Fibroblast of lung (primary cell): ENCODE results near the gene TSSK6. TPM values are rescaled to one million over a fixed set of nuclear protein-coding genes. Genes with fewer than 3 reads are reported as not detected.

Experiments used
- DNase-seq, 2 donors: peaks; one replicate each; pipeline versions ENCODE4 v3.0.0 to v3.0.0-alpha.2; 2010; ENCODE audit warnings: low read depth in 2 of 2
- H2AFZ ChIP-seq: 2 replicates; pipeline ENCODE4 v1.5.1; 2012; ENCODE audit warnings: low read length, control low read depth, inconsistent platforms
- H3K27ac ChIP-seq: 2 replicates; pipeline ENCODE4 v1.5.1; 2011; ENCODE audit warnings: low read length, control low read depth; ENCODE audit not compliant: insufficient read depth
- H3K27me3 ChIP-seq: 2 replicates; pipeline ENCODE4 v1.5.1; 2011; ENCODE audit warnings: mild to moderate bottlenecking, low read length; ENCODE audit not compliant: control insufficient read depth, insufficient read depth
- H3K36me3 ChIP-seq: 2 replicates; pipeline ENCODE4 v1.5.1; 2011; ENCODE audit warnings: low read length; ENCODE audit not compliant: control insufficient read depth, insufficient read depth
- H3K4me1 ChIP-seq: 2 replicates; pipeline ENCODE4 v1.5.1; 2011; ENCODE audit warnings: low read length; ENCODE audit not compliant: control insufficient read depth, insufficient read depth; ENCODE audit errors: extremely low read depth
- H3K4me2 ChIP-seq: 2 replicates; pipeline ENCODE4 v1.5.1; 2011; ENCODE audit warnings: low read length, control low read depth; ENCODE audit not compliant: insufficient read depth; ENCODE audit errors: extremely low read depth
- H3K4me3 ChIP-seq, 4 experiments: fragments of 200-600 bp in 1 of 4; sonication (generic) in 1 of 4; replicated peaks in 1 of 4; 2 replicates each; pipeline ENCODE4 v1.5.1; 2011 to 2016; ENCODE audit warnings: low read length in 4 of 4, low read depth in 3 of 4, mild to moderate bottlenecking in 3 of 4, control low read depth in 2 of 4, inconsistent platforms in 1 of 4, mixed read lengths in 1 of 4; ENCODE audit not compliant: insufficient read depth in 1 of 4; ENCODE audit errors: control extremely low read depth in 1 of 4
- H3K79me2 ChIP-seq: 2 replicates; pipeline ENCODE4 v1.5.1; 2012; ENCODE audit warnings: mild to moderate bottlenecking, low read length, inconsistent platforms; ENCODE audit not compliant: control insufficient read depth, insufficient read depth
- H3K9ac ChIP-seq: 2 replicates; pipeline ENCODE4 v1.5.1; 2011; ENCODE audit warnings: mild to moderate bottlenecking, low read length, control low read depth; ENCODE audit not compliant: insufficient read depth
- H3K9me3 ChIP-seq: 2 replicates; pipeline ENCODE4 v1.5.1; 2012; ENCODE audit warnings: low read depth, low read length; ENCODE audit not compliant: control insufficient read depth, insufficient read depth
- H4K20me1 ChIP-seq: 2 replicates; pipeline ENCODE4 v1.5.1; 2011; ENCODE audit warnings: low read length; ENCODE audit not compliant: control insufficient read depth, insufficient read depth; ENCODE audit errors: extremely low read depth
- CTCF ChIP-seq, 2 donors: IDR thresholded peaks in 1 of 2; conservative IDR thresholded peaks in 1 of 2; 1 replicate in 1 of 2; 2 replicates in 1 of 2; pipeline ENCODE4 v1.5.1; 2011 to 2012; ENCODE audit warnings: low read length in 2 of 2, control low read depth in 1 of 2, inconsistent platforms in 1 of 2, low read depth in 1 of 2, mild to moderate bottlenecking in 1 of 2
- EZH2 ChIP-seq: IDR thresholded peaks from 2 replicates; pipeline ENCODE4 v1.5.1; 2012; ENCODE audit warnings: low read length, control low read depth, mild to moderate bottlenecking; ENCODE audit errors: missing control alignments
- polyA plus RNA-seq, 2 donors: library from polyadenylated mRNA; depleted of rRNA in 1 of 2; stranded (reverse) in 1 of 2; unstranded in 1 of 2; fragments of >200 nt; gene quantifications; 2 replicates each; pipeline ENCODE4 v1.2.1, GENCODE V29; 2011 to 2012; ENCODE audit warnings: missing spikeins in 1 of 2
- total RNA-seq: library from RNA; depleted of rRNA; stranded (reverse); fragments of >200 nt; gene quantifications from 2 replicates; pipeline ENCODE4 v1.2.1, GENCODE V29; 2014

TSSK6 gene
- total and polyA plus RNA-seq, 2 donors (not counting 1 experiment from before 2014, with no cell fraction given) = 0.47 to 5.8 TPM

- Histone ChIP-seq H3K4me1 (no peaks in the 10 kb centered on the region), H3K27me3 (no peaks in the 10 kb centered on the region), H4K20me1 (no peaks in the 10 kb centered on the region), H3K36me3 (peaks cover 17% of the 10 kb centered on the region), H3K27ac (no peak overlapping the region), H3K79me2 (no peaks in the 10 kb centered on the region), H3K4me2 (no peak overlapping the region), H3K9me3 (no peaks in the 10 kb centered on the region), H2AFZ (no peak overlapping the region), H3K4me3 (no peak overlapping the region), H3K9ac (no peak overlapping the region)
- TF ChIP-seq EZH2 = no peak
- no peak for TF ChIP-seq CTCF (conservative IDR thresholded peaks at IDR 0.05 in 1 of 2, IDR thresholded peaks at IDR 0.05 in 1 of 2; ENCODE audit: low read depth in 1 of 2, low read length in 2 of 2)
- no peak for DNase-seq
These were observed 7.1 kb downstream of the TSSK6 start for GRCh38 chr19:19508217-19508616.

DNA sequence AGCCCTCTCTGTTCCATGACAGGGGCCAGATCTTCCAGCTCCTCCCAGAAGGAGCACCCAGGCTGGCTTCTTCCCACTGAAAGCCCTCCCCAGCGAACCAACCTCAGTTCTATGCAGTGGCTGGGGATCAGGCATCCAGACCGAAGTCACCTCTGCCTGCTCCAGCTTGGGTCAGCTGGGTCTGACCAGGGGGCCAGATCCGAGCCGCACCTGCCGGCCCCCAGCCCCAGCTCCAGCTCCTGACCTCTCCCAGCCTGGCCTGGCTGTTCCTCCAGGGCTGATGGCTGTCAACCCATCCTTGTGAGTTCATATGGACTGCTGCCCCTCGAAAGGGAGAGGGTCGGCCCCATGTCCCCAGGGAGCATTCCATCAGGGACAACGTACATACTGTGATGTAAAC lies 8.0 kb downstream of the TSSK6 start:
- TF ChIP-seq CTCF (conservative IDR thresholded peaks at IDR 0.05 in 1 of 2, IDR thresholded peaks at IDR 0.05 in 1 of 2; ENCODE audit: low read depth in 1 of 2, low read length in 2 of 2) (no peak), EZH2 (no peak)
- no peak overlapping the region for H3K4me2 ChIP-seq
- H3K79me2 ChIP-seq = no peaks in the 10 kb centered on the region
- no peak overlapping the region for H3K27ac ChIP-seq
- H3K9me3 ChIP-seq = no peaks in the 10 kb centered on the region
- no peak for DNase-seq
- H3K9ac ChIP-seq = no peak overlapping the region
- no peaks in the 10 kb centered on the region for H3K27me3 ChIP-seq
- no peaks in the 10 kb centered on the region for H3K4me1 ChIP-seq
- peaks cover 19% of the 10 kb centered on the region for H3K36me3 ChIP-seq
- no peak overlapping the region for H3K4me3 ChIP-seq
- H2AFZ ChIP-seq = no peak overlapping the region
- no peaks in the 10 kb centered on the region for H4K20me1 ChIP-seq

DNA sequence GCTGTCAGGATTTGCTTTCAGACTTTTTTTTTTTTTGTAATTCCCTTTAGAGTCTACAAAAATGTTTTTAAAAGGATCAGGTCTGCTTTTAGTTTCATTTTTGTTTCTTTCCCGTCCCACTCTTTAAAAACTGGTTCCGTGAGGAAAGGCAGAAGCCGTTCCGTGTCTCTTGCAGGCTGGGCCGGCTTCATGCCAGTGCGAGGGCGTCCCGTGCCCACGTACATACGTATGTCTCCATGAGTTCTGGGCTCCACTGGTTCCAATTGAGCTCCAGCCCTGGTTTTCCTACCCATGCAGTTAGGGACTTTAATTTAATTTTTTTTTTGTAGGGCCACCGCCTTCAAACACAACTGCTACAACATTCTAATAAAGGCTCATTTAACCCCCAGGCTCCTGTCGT lies 8.8 kb downstream of the TSSK6 start:
- TF ChIP-seq EZH2 (no peak), CTCF (conservative IDR thresholded peaks at IDR 0.05 in 1 of 2, IDR thresholded peaks at IDR 0.05 in 1 of 2; ENCODE audit: low read depth in 1 of 2, low read length in 2 of 2) (no peak)
- Histone ChIP-seq H3K36me3 (peaks cover 19% of the 10 kb centered on the region), H3K27me3 (no peaks in the 10 kb centered on the region), H2AFZ (no peak overlapping the region), H3K9ac (no peak overlapping the region), H3K79me2 (no peaks in the 10 kb centered on the region), H4K20me1 (no peaks in the 10 kb centered on the region), H3K4me2 (no peak overlapping the region), H3K4me1 (no peaks in the 10 kb centered on the region), H3K9me3 (no peaks in the 10 kb centered on the region), H3K4me3 (no peak overlapping the region), H3K27ac (no peak overlapping the region)
- no peak for DNase-seq
